GM12801 (cell line): ENCODE data around the gene GPBP1.

Experiments
- TF ChIP-seq, protein P1 (sequence below): IDR thresholded peaks from one replicate; pipeline ENCODE4 v1.5.1; 2011; ENCODE audit warnings: control low read depth; ENCODE audit not compliant: insufficient read length; ENCODE audit errors: extremely low read depth

The GPBP1 gene

DNA sequence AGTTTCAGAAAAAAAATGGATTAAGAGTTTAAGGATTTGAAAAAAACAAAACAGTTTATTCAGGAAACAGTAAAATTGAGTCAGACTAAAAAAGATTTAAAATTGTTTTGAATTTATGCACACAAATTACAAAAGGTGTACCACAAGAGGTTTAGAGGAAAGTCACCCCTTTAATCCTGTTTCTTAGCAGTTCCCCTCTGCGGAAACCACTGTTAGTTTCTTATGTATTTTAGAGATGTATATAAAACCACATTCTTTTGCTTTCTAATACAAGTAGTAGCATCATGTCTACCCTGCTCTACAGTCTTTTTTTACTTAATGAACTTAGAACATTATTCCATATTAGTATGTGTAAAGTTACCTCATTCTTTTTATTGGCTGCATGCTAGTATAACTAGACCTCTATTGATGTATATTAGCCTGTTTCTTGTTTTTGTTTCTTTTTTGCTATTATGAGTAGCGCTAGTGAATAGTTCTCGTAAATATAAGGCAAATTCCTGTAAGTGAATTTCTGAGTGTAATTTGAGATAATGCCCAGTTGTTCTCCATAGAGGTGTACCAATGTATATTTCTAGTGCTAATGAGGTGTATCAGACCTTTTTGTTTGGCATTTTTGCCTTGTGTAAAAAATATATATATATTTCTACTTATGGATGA, 20.0 kb downstream of the GPBP1 start:
- TF ChIP-seq, protein P1, sequence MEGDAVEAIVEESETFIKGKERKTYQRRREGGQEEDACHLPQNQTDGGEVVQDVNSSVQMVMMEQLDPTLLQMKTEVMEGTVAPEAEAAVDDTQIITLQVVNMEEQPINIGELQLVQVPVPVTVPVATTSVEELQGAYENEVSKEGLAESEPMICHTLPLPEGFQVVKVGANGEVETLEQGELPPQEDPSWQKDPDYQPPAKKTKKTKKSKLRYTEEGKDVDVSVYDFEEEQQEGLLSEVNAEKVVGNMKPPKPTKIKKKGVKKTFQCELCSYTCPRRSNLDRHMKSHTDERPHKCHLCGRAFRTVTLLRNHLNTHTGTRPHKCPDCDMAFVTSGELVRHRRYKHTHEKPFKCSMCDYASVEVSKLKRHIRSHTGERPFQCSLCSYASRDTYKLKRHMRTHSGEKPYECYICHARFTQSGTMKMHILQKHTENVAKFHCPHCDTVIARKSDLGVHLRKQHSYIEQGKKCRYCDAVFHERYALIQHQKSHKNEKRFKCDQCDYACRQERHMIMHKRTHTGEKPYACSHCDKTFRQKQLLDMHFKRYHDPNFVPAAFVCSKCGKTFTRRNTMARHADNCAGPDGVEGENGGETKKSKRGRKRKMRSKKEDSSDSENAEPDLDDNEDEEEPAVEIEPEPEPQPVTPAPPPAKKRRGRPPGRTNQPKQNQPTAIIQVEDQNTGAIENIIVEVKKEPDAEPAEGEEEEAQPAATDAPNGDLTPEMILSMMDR, result no peak

DNA sequence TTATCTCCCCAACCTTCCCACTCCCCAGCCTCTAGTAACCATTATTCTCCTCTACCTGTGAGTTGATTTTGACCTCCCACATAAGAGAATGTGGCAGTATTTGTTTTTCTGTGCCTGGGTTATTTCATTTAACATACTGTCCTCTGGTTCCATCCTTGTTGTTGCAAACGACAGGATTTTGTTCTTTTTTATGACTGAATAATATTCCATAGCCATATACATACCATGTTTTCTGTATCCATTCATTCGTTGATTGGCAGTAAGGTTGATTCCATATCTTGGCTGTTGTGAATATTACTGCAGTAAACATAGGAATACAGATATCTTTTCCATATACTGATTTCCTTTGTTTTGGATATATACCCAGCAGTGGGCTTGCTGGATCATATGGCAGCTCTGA, 20.8 kb downstream of the GPBP1 start:
- TF ChIP-seq, protein P1, result no peak

DNA sequence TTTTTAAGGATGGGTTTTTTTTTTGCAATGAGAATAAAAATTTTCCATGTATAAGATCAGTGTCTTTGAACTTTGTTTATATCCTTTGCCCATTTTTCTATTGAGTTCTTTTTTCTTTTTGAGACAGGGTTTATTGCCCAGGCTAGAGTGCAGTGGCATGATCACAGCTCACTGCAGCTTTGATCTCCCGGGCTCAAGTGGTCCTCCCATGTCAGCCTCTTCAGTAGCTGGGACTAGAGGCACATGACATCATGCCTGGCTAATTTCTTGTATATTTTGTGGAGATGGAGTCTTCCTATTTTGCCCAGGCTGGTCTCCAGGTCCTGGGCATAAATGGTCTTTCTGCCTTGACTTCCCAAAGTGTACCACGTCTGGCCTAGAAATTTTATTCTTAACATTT, 21.2 kb downstream of the GPBP1 start:
- TF ChIP-seq, protein P1, result no peak

DNA sequence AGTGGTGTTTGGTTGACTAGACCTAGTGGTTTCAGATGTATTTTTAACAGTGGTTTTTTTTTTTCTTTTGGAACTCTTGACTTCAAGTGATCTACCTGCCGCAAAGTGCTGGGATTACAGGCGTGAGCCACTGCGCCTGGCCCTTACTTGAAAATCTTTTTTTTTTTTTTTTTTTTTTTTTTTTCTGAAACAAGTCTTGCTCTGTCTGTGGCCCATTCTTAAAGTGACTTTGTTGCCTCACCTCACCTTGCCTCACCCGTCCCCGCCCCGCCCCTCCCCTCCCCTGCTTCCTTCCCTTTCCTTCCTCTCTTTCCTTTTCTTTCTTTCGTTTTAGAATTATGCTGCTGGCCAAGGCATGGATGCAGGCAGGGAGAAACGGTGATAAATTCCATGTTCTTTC, 26.0 kb downstream of the GPBP1 start:
- TF ChIP-seq, protein P1, result no peak

DNA sequence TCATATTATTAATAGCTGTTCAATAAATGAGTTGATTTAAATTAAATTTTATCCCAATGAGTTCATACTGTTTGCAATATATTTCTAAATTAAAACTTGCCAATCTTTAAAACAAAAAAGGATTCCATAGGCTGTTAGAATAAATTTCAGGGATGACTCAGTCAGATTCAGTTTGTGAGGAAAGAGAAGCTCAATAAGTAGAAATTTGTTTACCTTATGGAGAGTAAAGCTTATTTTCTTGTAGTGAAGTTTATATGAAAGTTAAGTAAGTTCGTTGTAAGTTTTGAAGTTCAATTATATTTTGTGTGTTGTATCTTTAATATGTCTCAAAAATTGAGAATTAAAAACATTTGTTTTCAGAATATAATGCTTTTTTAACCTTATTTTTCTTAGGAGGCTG, 29.0 kb downstream of the GPBP1 start:
- TF ChIP-seq, protein P1, result no peak

DNA sequence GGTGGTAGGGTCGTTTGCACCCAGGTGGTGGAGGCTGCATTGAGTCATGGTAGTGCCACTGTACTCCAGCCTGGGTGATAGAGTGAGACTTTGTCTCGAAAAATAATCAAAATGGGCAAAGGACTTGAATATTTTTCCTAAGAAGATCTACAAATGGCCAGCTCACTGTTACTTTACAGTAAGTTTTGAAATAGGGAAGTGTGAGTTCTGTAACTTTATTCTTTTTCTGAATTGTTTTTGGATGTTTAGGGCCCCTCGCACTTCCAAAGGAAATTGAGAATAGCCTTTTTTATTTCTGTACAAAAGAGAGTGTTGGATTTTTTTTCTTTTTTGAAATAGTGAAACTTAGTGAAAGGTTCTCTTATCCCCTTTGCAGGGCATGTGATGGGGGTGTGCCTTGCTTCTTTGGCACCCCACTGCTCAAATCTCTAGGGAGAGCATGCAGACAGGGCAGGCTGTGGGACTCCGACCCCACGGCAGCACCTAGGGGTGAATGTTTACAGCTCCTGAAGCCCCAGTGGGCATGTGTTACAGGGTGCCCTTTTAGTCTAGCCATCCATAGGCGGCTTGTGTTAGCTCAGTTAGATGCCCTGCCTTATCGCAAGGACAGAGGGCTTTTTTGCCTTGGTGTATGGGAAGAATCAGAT, 33.3 kb downstream of the GPBP1 start:
- TF ChIP-seq, protein P1, result no peak

DNA sequence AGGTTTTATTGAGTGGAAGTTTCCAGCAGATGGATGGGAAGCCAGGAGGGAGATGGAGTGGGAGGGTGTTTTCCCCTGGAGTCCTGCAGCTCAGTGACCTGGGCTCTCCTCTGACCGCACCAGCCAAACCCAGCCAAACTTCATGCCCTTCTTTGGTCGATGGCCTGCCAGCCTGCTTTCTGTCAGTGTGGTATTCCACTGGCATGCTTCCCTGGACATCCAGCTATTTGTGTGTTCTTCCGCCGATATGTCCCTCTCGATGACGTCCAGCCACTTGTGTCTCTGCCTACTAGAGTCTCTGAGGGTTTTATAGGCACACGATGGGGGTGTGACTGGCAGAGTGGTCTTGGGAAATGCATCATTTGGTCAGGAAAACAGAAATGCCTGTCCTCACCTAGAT, 33.8 kb downstream of the GPBP1 start:
- TF ChIP-seq, protein P1, result no peak
